GM23338 (cell line): Measurements from ENCODE around the gene TMEM117. TPM values are rescaled to one million over a fixed set of nuclear protein-coding genes. Genes with fewer than 3 reads are reported as not detected.

ENCODE experiments used
- ATAC-seq: fragments of 200-7000 bp; cut with Tn5 transposase; 3 replicates; pipeline ENCODE4 v1.9.1; 2020
- DNase-seq: peaks from one replicate; pipeline ENCODE4 v3.0.0-alpha.2; 2015; ENCODE audit warnings: low spot score
- H2AFZ ChIP-seq: fragments of 200-600 bp; sonication (generic); 2 replicates; pipeline ENCODE4 v1.8.0; 2016; ENCODE audit warnings: antibody characterized with exemption, mild to moderate bottlenecking, moderate library complexity
- H3F3A ChIP-seq: fragments of 200-600 bp; sonication (generic); replicated peaks from 2 replicates; pipeline ENCODE4 v1.8.0; 2017; ENCODE audit warnings: antibody characterized with exemption, mixed run types, low read depth
- H3K27ac ChIP-seq: fragments of 200-600 bp; sonication (generic); 2 replicates; pipeline ENCODE4 v1.6.1; 2016; ENCODE audit warnings: low read depth
- H3K27me3 ChIP-seq: fragments of 200-600 bp; sonication (generic); 2 replicates; pipeline ENCODE4 v1.8.0; 2016; ENCODE audit warnings: mild to moderate bottlenecking, mixed run types, moderate library complexity; ENCODE audit not compliant: insufficient read depth
- H3K36me3 ChIP-seq: fragments of 200-600 bp; sonication (generic); 2 replicates; pipeline ENCODE4 v1.8.0; 2016; ENCODE audit warnings: mild to moderate bottlenecking; ENCODE audit not compliant: insufficient read depth
- H3K4me1 ChIP-seq: fragments of 200-600 bp; sonication (generic); 2 replicates; pipeline ENCODE4 v1.8.0; 2016; ENCODE audit warnings: mild to moderate bottlenecking, moderate library complexity; ENCODE audit not compliant: insufficient read depth
- H3K4me2 ChIP-seq: fragments of 200-600 bp; sonication (generic); 2 replicates; pipeline ENCODE4 v1.7.1; 2017; ENCODE audit warnings: mixed run types
- H3K4me3 ChIP-seq: fragments of 200-600 bp; sonication (generic); 2 replicates; pipeline ENCODE4 v1.6.1; 2016; ENCODE audit warnings: mixed run types
- H3K79me2 ChIP-seq: fragments of 200-600 bp; sonication (generic); replicated peaks from 2 replicates; pipeline ENCODE4 v1.8.0; 2017; ENCODE audit warnings: mild to moderate bottlenecking; ENCODE audit not compliant: insufficient read depth
- H3K9me2 ChIP-seq: fragments of 200-600 bp; sonication (generic); 2 replicates; pipeline ENCODE4 v1.8.0; 2017; ENCODE audit not compliant: insufficient read depth
- H4K20me1 ChIP-seq: fragments of 200-600 bp; sonication (generic); replicated peaks from 2 replicates; pipeline ENCODE4 v1.8.0; 2017; ENCODE audit warnings: mild to moderate bottlenecking; ENCODE audit not compliant: insufficient read depth
- H3K27ac Mint-ChIP-seq: 2 replicates; pipeline ENCODE4 v1.8.0; 2020; ENCODE audit warnings: inconsistent platforms, mild to moderate bottlenecking, moderate library complexity, mixed read lengths
- H3K27me3 Mint-ChIP-seq: 3 replicates; pipeline ENCODE4 v1.8.0; 2022; ENCODE audit warnings: low read depth, mild to moderate bottlenecking, moderate library complexity, mixed read lengths, inconsistent platforms; ENCODE audit not compliant: insufficient read depth, poor library complexity
- H3K36me3 Mint-ChIP-seq: 3 replicates; pipeline ENCODE4 v1.8.0; 2021; ENCODE audit warnings: low read depth, mild to moderate bottlenecking, inconsistent platforms, moderate library complexity, mixed read lengths
- H3K4me1 Mint-ChIP-seq: 3 replicates; pipeline ENCODE4 v1.8.0; 2020; ENCODE audit warnings: mild to moderate bottlenecking, inconsistent platforms, mixed read lengths
- H3K4me3 Mint-ChIP-seq: 3 replicates; pipeline ENCODE4 v1.8.0; 2021; ENCODE audit warnings: moderate library complexity, mild to moderate bottlenecking, inconsistent platforms, mixed read lengths
- H3K9me3 Mint-ChIP-seq: 3 replicates; pipeline ENCODE4 v1.8.0; 2020; ENCODE audit warnings: moderate library complexity, mild to moderate bottlenecking, inconsistent platforms, mixed read lengths
- CREB1 ChIP-seq: fragments of 250-450 bp; sonication (Bioruptor Pico); IDR thresholded peaks from 2 replicates; pipeline ENCODE4 v1.5.0; 2020; ENCODE audit warnings: low read depth, mild to moderate bottlenecking, moderate library complexity
- EZH2 ChIP-seq: fragments of 200-600 bp; sonication (generic); IDR thresholded peaks from one replicate; pipeline ENCODE4 v1.8.0; 2017; ENCODE audit warnings: antibody characterized with exemption, mild to moderate bottlenecking, low read depth; ENCODE audit not compliant: unreplicated experiment
- NANOG ChIP-seq: IDR thresholded peaks from 2 replicates; pipeline ENCODE4 v1.6.1; 2016; ENCODE audit warnings: antibody characterized with exemption, borderline replicate concordance
- STAT1 ChIP-seq: IDR thresholded peaks from one replicate; pipeline ENCODE4 v1.6.1; 2016; ENCODE audit warnings: antibody characterized with exemption; ENCODE audit not compliant: unreplicated experiment
- ZNF114 ChIP-seq: fragments of 250-450 bp; sonication (Bioruptor Pico); IDR thresholded peaks from 2 replicates; pipeline ENCODE4 v1.5.0; 2020; ENCODE audit warnings: mild to moderate bottlenecking, moderate library complexity
- ZNF331 ChIP-seq: fragments of 250-450 bp; sonication (Bioruptor Pico); IDR thresholded peaks from 2 replicates; pipeline ENCODE4 v1.5.0; 2020; ENCODE audit warnings: low read depth, mild to moderate bottlenecking, moderate library complexity
- polyA plus RNA-seq: library from polyadenylated mRNA; unstranded; fragments of >200 nt; fragmentation: Nextera tagmentation; extraction: Ambion mirVana; gene quantifications from 2 replicates; pipeline ENCODE4 v1.2.1, GENCODE V29; 2016
- total RNA-seq: library from RNA; depleted of rRNA; stranded (reverse); fragments of >200 nt; shearing (Covaris generic); gene quantifications from 2 replicates; pipeline ENCODE4 v1.2.3, GENCODE V29; 2014
- TF ChIP-seq, protein P1 (sequence below): IDR thresholded peaks from 2 replicates; pipeline ENCODE4 v1.6.1; 2016; ENCODE audit warnings: antibody characterized with exemption
- TF ChIP-seq, protein P2 (sequence below): fragments of 250-450 bp; sonication (Bioruptor Pico); IDR thresholded peaks from 2 replicates; pipeline ENCODE4 v1.5.0; 2020; ENCODE audit warnings: mild to moderate bottlenecking, moderate library complexity
- TF ChIP-seq, protein P3 (sequence below), 2 experiments: fragments of 200-600 bp in 1 of 2; sonication (generic) in 1 of 2; conservative IDR thresholded peaks; 2 replicates each; pipeline versions ENCODE4 v1.5.1 to v1.6.1; 2016 to 2017; ENCODE audit warnings: antibody characterized with exemption in 2 of 2, low read depth in 2 of 2, mild to moderate bottlenecking in 2 of 2, moderate library complexity in 1 of 2

Gene TMEM117
- total and polyA plus RNA-seq, 2 experiments from 2014 or later = 0.94 to 1.6 TPM

DNA sequence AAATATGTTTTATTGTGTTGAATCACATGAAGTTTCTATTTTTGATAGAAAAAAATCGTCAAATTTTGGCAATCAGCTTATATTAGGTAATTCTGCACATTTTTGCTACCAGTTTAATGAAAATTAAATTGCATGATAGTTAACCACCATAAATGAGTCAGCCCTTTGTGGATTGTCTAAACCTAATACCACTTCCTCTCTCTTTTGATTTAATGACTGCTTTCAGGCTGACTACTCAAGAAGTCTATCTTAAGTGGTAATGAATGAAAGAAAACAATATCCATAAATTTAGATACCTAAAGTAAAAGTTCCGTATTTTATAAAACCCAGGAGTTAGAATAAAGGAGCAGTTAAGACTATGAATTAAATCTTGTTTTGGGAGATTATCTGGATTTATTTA, 450.5 kb downstream of the TMEM117 start:
- Histone ChIP-seq H3K4me3 (no peak overlapping the region), H3K79me2 (no peaks in the 10 kb centered on the region), H3K4me1 (no peaks in the 10 kb centered on the region), H3K4me2 (no peak overlapping the region), H3K27ac (no peak overlapping the region), H3K9me2 (peaks cover 3% of the 10 kb centered on the region; the same call in 1 of the 2 replicates), H3K36me3 (no peaks in the 10 kb centered on the region), H4K20me1 (no peaks in the 10 kb centered on the region), H3K27me3 (no peaks in the 10 kb centered on the region), H3F3A (no peaks in the 10 kb centered on the region), H2AFZ (no peak overlapping the region)
- Mint-ChIP-seq H3K36me3 (no peaks in the 10 kb centered on the region; the same call in 2 of the 3 replicates), H3K27ac (no peak overlapping the region), H3K9me3 (no peaks in the 10 kb centered on the region), H3K4me1 (no peaks in the 10 kb centered on the region), H3K4me3 (no peak overlapping the region), H3K27me3 (no peaks in the 10 kb centered on the region)
- no peak for ATAC-seq
- TF ChIP-seq, protein P1, sequence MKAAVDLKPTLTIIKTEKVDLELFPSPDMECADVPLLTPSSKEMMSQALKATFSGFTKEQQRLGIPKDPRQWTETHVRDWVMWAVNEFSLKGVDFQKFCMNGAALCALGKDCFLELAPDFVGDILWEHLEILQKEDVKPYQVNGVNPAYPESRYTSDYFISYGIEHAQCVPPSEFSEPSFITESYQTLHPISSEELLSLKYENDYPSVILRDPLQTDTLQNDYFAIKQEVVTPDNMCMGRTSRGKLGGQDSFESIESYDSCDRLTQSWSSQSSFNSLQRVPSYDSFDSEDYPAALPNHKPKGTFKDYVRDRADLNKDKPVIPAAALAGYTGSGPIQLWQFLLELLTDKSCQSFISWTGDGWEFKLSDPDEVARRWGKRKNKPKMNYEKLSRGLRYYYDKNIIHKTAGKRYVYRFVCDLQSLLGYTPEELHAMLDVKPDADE = no peak
- no peak for DNase-seq

DNA sequence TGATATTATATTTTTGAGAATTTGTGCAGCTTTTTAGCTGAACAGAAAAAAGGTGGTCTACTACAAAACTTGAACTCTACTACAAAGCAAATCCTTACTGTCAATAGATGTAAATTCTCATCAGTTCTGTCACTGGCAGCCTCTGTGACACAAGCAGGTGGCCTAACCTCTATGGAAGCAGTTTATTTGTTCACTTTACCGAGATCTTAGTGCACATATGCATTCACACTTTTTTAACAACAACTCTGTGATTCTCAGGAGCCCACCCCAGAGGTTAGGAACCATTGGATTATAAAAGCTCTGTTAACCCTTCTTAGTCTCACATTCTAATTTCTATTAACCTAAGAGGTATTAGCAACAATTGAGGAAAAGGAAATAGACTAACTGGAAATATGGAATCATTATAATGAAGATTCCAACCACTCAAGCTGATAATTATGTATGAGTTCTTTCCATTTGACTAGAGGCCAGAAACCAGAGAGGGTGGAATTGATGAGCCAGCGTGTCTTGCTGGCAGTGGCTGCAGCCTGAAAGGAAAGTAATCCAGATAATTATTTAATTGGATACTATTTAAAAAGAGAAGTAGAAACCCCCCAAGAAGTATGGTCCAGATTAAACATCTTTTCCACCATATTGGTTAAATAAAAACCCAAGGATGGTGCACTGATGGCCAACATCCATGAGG, 451.1 kb downstream of the TMEM117 start:
- Histone ChIP-seq H4K20me1 (no peaks in the 10 kb centered on the region), H3K9me2 (peaks cover 3% of the 10 kb centered on the region; the same call in 1 of the 2 replicates), H3K27me3 (no peaks in the 10 kb centered on the region), H3K4me1 (no peaks in the 10 kb centered on the region), H3K4me3 (no peak overlapping the region), H3K79me2 (no peaks in the 10 kb centered on the region), H3K4me2 (no peak overlapping the region), H3K27ac (no peak overlapping the region), H2AFZ (no peak overlapping the region), H3K36me3 (no peaks in the 10 kb centered on the region), H3F3A (no peaks in the 10 kb centered on the region)
- no peak overlapping the region for H3K27ac Mint-ChIP-seq
- ATAC-seq = no peak
- no peaks in the 10 kb centered on the region for H3K27me3 Mint-ChIP-seq
- H3K4me1 Mint-ChIP-seq = no peaks in the 10 kb centered on the region
- TF ChIP-seq ZNF114 (no peak), NANOG (no peak), EZH2 (no peak), CREB1 (CRISPR knock-in tag) (no peak), ZNF331 (no peak), STAT1 (no peak)
- TF ChIP-seq, protein P2, sequence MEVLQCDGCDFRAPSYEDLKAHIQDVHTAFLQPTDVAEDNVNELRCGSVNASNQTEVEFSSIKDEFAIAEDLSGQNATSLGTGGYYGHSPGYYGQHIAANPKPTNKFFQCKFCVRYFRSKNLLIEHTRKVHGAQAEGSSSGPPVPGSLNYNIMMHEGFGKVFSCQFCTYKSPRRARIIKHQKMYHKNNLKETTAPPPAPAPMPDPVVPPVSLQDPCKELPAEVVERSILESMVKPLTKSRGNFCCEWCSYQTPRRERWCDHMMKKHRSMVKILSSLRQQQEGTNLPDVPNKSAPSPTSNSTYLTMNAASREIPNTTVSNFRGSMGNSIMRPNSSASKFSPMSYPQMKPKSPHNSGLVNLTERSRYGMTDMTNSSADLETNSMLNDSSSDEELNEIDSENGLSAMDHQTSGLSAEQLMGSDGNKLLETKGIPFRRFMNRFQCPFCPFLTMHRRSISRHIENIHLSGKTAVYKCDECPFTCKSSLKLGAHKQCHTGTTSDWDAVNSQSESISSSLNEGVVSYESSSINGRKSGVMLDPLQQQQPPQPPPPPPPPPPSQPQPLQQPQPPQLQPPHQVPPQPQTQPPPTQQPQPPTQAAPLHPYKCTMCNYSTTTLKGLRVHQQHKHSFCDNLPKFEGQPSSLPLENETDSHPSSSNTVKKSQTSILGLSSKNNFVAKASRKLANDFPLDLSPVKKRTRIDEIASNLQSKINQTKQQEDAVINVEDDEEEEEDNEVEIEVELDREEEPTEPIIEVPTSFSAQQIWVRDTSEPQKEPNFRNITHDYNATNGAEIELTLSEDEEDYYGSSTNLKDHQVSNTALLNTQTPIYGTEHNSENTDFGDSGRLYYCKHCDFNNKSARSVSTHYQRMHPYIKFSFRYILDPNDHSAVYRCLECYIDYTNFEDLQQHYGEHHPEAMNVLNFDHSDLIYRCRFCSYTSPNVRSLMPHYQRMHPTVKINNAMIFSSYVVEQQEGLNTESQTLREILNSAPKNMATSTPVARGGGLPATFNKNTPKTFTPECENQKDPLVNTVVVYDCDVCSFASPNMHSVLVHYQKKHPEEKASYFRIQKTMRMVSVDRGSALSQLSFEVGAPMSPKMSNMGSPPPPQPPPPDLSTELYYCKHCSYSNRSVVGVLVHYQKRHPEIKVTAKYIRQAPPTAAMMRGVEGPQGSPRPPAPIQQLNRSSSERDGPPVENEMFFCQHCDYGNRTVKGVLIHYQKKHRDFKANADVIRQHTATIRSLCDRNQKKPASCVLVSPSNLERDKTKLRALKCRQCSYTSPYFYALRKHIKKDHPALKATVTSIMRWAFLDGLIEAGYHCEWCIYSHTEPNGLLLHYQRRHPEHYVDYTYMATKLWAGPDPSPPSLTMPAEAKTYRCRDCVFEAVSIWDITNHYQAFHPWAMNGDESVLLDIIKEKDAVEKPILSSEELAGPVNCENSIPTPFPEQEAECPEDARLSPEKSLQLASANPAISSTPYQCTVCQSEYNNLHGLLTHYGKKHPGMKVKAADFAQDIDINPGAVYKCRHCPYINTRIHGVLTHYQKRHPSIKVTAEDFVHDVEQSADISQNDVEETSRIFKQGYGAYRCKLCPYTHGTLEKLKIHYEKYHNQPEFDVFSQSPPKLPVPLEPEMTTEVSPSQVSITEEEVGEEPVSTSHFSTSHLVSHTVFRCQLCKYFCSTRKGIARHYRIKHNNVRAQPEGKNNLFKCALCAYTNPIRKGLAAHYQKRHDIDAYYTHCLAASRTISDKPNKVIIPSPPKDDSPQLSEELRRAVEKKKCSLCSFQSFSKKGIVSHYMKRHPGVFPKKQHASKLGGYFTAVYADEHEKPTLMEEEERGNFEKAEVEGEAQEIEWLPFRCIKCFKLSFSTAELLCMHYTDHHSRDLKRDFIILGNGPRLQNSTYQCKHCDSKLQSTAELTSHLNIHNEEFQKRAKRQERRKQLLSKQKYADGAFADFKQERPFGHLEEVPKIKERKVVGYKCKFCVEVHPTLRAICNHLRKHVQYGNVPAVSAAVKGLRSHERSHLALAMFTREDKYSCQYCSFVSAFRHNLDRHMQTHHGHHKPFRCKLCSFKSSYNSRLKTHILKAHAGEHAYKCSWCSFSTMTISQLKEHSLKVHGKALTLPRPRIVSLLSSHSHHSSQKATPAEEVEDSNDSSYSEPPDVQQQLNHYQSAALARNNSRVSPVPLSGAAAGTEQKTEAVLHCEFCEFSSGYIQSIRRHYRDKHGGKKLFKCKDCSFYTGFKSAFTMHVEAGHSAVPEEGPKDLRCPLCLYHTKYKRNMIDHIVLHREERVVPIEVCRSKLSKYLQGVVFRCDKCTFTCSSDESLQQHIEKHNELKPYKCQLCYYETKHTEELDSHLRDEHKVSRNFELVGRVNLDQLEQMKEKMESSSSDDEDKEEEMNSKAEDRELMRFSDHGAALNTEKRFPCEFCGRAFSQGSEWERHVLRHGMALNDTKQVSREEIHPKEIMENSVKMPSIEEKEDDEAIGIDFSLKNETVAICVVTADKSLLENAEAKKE (CRISPR knock-in tag) = no peak
- TF ChIP-seq, protein P1 = no peak
- TF ChIP-seq, protein P3, sequence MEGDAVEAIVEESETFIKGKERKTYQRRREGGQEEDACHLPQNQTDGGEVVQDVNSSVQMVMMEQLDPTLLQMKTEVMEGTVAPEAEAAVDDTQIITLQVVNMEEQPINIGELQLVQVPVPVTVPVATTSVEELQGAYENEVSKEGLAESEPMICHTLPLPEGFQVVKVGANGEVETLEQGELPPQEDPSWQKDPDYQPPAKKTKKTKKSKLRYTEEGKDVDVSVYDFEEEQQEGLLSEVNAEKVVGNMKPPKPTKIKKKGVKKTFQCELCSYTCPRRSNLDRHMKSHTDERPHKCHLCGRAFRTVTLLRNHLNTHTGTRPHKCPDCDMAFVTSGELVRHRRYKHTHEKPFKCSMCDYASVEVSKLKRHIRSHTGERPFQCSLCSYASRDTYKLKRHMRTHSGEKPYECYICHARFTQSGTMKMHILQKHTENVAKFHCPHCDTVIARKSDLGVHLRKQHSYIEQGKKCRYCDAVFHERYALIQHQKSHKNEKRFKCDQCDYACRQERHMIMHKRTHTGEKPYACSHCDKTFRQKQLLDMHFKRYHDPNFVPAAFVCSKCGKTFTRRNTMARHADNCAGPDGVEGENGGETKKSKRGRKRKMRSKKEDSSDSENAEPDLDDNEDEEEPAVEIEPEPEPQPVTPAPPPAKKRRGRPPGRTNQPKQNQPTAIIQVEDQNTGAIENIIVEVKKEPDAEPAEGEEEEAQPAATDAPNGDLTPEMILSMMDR (conservative IDR thresholded peaks at IDR 0.05; ENCODE audit: low read depth in 2 of 2) = no peak
- no peak overlapping the region for H3K4me3 Mint-ChIP-seq
- no peaks in the 10 kb centered on the region for H3K9me3 Mint-ChIP-seq
- H3K36me3 Mint-ChIP-seq = no peaks in the 10 kb centered on the region; the same call in 2 of the 3 replicates
- no peak for DNase-seq
